ENCODE data around the gene ERP44.
"Not testable (repeated sequence)": the region's sequence is repeated elsewhere in the genome, so short reads cannot be mapped to it uniquely, and the experiment has no call there.

Gene ERP44

DNA sequence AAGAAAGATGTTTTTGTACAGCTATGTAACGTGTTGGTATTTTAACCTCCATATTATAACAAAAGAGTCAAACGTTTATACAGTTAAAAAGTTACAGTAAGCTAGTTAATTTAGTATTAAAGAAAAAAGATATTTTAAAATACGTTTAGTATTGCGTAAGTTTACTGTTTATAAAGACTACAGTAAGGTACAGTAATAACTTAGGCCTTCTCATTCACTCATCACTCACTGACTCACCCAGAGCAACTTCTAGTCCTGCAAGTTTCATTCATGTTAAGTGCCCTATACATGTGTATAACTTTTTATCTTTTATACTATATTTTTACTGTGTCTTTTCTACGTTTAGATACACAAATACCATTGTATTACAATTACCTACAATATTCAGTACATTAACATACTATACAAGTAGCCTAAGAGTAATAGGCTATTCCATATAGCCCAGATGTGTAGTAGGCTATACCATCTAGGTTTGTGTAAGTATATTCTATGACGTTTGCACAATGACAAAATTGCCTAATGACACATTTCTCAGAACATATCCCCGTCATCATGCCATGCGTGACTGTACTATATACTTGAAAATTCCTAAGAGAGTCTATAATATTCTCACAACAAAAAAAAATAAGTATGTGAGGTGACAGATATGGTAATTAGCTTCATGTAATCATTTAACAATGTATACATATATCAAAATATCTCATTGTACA is 33.8 kb downstream of the ERP44 start:
- no peak for DNase-seq

DNA sequence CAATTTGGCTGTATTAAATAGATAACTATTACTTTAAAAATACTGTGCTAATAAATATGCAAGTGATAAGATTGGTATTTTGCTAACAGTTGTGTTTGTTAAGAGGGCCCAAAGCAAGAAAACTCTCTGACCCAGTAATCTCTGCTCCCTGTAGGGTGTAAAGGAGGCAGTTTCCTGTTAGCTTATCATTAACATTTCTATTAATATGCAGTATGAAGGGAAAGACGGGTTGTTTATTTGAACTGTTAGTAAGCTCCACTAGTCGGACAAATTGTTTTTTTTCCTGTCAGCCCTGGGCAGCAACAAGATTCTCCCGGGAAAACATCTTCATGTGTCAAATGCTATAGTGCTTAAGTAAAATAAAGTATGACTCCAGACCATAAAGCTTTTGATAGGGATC is 35.6 kb downstream of the ERP44 start:
- DNase-seq = no peak

DNA sequence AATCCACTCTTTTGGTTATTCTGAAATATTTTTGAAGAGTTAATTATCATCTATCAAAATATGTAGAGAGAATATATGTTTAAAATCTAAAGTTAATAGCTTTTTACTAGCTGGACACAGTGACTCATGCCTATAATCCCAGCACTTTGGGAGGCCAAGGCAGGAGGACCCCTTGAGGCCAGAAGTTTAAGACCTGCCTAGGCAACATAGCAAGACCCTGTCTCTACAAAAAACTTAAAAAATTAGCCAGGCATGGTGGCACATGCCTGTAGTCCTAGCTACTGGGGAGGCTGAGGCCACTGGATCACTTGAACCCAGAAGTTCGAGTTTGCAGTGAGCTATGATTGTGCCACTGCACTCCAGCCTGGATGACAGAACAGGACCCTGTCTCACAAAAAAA is 36.1 kb downstream of the ERP44 start:
- not testable (repeated sequence) for DNase-seq

DNA sequence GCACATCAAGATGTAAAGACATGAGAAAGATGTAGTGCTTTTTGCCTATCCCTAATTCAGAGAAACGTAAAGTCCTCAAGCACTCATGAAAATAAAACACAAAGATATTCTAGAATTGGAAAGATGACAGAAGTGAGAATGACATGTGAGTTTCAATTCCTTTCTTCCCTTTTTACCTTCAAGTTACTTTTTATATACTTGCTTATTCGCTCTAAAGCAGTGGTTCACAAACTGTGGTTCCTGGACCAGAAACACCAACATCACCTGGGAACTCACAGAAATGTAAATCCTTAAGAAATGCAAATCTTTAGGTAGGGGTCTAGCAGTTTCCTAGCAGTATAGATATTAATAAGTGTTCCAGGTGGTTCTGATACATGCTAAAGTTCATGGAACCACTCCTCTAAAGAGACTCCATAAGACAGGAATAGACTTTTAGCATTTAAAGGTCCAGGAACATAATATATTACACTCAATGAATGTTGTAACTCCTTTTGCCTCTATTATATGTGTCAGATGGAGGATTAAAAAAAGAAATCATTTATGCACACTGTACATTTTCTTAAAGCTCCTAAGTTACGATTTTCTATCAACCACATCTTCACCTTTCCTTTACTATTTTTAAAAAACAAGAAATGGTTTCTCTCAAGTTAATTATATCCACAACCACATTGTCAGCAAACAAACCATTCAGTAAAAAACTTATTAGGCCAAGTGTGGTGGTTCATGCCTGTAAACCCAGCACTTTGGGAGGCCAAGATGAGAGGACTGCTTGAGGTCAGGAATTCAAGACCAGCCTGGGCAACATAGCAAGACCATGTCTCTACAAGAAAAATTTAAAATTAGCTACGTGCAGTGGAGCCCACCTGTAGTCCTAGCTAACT is 39.9 kb downstream of the ERP44 start:
- no peak for DNase-seq

DNA sequence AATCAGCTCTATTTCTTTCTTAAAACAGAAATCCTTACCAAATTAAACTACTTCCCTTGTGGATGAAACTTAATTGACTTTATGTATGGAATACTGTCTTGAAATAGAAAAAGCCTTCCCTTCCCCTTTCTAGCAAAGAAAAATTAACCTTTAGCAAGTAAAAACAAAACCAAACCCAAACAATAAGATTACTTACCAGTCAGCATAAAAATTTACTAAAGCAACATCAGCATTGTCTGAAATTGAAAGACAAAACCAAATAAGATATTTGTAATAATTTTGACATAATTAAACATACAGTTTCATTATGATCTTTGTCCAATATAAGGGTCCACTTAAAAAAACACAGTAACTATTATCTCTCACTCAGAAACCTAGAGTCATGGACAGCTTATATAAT is 41.2 kb downstream of the ERP44 start:
- DNase-seq = no peak

DNA sequence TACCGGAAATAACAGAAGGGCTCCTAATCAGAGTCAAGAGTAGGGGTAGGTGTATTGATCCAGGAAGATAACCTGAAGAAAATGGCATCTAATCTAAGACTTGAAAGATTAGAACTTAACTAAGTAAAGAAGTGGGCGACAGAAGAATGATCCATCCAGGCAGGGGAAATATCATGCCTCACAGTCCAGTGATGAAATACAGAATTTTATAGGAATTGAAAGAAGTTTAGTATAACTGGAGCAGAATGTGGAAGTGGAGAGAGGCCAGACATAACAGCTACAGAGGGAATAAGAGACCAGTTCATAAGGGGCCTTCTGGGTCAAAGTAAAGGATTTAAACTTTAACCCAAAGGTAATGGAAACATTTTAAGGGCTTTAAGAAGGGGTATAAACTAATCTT is 42.2 kb downstream of the ERP44 start:
- no peak for DNase-seq

DNA sequence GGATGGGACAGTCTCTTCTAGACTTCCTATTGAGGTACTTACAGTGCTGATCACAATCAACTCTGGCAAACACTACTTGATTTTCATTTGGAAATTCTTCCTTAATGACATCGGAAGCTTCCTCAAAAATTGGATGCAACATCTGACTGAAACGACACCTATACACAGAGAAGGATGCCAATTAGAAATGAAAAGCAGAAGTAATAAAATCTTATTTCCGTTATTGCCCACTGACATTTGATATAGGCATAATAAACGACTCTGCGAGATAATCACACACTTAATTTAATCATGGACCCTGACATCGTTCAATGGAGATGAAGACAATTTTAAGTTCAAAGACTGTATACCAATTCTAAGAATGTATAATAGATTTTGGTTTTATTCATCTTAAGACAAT is 46.4 kb downstream of the ERP44 start:
- no peak for DNase-seq

DNA sequence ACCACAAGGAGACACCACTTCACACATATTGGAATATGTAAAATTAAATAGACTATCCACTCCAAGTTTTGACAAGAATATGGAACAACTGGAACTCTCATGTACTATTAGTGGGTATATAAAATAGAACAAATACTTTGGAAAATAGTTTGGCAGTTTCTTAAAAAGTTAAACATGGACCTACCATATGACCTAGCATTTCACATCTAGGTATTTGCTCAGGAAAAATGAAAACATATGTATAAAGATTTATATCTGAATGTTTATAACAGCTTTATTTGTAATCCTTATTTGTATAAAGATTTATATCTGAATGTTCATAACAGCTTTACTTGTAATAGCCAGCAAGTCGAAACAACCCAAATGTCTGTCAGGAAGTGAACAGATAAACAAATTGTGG is 49.2 kb downstream of the ERP44 start:
- DNase-seq = no peak

DNA sequence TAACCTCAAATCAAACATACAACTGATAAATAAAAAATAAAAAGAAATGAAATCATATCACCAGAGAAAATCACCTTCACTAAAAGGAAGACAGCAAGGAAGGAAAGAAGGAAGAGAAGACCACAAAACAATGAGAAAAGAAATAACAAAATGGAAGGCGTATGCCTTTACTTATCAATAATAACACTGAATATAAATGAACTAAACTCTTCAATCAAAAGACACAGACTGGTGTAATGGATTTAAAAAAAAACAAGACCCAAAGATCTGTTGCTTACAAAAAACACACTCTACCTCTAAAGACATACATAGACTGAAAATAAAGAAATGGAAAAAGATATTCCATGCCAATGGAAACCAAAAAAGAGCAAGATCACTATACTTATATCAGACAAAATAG is 60.3 kb downstream of the ERP44 start:
- DNase-seq = no peak

DNA sequence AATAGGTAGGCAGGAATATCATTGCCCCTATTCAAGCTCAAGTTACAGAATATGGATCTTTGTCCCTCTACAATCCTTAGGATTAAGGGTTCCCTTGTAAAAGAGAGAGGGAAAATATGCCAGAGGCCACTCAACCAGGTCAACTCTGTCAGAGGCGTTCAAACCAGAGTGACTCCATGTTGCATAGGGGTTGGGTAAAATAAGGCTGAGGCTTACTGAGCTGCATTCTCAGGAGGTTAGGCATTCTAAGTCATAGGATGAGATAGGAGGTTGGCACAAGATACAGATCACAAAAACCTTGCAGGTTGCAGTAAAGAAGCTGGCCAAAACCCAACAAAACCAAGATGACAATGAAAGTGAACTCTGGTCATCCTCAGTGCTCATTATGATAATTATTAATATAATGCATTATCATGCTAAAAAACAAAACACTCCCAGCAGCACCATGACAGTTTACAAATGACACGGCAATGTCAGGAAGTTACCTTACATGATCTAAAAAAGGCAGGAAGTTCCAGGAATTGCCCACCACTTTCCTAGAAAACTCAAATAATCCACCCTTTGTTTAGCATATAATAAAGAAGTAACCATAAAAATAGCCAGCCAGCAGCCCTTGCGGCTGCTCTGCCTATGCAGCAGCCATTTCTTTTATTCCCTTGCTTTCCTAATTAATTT is 64.8 kb downstream of the ERP44 start:
- no peak for DNase-seq

DNA sequence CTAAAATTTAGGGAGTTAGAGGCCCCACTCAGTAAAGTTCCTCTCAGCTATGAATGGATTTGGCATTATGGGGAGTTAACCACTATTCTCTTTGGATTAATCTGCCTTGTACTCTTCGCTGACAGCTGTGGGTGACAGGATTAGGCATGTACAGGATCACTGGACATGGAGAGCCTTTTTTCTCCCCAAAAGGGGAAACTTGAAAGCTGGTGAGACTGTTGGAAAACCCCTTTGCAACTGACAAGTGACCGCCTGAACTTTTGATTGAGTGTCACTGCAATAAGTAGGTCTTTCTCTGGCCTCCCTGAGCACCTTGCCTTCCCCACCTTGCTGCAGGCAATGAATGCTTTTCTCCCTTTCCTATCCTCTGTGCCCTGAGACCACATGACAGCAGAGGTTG is 68.3 kb downstream of the ERP44 start:
- no peak for DNase-seq

DNA sequence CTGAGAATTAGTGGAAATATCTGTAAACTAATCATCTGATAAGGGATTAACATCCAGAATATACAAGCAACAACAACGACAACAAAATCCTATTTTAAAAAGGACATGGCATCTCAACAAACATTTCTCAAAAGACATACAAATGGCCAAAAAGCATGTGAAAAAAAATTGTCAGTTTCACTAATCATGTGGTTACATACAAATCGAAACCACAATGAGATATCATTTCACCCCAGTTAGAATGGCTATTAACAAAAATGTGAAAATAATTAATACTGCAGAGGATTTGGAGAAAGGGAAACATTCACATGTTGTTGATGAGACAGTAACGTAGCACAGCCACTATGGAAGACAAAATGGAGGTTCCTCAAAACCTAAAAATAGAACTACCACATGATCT is 69.5 kb downstream of the ERP44 start:
- no peak for DNase-seq

DNA sequence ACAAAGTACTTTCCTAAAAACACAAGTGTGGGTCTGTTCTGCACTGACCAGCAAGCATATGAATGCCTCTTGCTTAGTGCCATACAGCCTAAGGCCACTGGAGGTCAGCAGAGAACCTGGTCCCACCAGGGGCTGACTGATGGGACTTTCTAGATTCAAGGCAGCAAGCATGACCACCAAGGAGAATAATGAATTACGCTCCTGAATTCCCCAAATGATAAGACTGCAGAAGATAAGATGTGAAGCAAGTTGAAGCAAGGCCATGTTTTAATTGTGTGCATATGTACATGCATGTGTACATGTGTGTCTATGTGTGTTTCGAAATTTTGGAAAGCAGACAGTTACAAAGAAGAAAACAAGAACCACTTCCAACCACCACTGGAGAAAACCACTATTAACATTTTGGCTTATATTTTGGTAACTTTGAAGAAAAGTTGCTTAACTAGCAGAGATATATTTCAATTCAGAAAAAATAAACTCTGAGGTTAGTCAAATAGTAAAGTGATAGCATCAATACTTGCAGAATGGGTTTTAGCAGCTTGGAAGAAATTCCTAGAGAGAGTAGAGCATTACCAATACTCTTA is 70.5 kb downstream of the ERP44 start:
- peak; percentile 69 for DNase-seq

DNA sequence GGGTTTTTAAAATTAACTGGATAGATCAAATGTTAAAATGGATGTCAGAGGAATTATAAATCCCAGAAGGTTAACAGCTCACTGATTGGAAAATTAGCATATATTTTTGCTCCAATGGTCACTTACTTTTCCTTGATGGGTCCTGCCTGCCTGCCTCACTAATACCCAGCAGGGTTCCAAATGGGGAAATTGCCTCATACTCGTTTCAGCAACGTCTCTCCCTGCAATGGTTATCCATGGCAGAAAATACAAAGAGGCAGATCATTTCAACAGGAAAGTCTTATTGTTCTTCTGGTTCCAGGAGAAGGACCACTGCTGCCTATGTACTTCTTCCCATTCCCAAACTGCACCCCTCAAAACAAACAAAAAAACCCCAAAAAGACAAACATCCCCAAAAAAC is 71.3 kb downstream of the ERP44 start:
- no peak for DNase-seq

DNA sequence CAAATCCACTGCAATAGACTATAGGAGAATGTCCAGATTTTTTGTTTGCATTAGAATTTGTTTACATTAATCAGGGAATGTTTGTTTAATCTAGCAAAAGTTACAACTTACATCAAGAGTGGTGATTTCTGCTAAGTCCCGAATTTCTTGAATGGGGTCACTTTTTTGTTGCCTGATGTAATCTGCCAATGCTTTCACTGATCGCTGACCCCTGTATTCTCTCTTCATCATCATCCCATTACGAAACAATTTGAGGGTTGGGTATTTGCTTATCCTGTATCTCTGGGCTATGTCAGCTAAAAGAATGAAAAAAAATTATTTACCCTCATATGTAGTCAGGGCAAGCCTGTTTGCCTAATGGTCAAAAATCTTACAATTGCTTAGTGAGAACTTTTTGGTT is 76.9 kb downstream of the ERP44 start:
- DNase-seq = no peak

DNA sequence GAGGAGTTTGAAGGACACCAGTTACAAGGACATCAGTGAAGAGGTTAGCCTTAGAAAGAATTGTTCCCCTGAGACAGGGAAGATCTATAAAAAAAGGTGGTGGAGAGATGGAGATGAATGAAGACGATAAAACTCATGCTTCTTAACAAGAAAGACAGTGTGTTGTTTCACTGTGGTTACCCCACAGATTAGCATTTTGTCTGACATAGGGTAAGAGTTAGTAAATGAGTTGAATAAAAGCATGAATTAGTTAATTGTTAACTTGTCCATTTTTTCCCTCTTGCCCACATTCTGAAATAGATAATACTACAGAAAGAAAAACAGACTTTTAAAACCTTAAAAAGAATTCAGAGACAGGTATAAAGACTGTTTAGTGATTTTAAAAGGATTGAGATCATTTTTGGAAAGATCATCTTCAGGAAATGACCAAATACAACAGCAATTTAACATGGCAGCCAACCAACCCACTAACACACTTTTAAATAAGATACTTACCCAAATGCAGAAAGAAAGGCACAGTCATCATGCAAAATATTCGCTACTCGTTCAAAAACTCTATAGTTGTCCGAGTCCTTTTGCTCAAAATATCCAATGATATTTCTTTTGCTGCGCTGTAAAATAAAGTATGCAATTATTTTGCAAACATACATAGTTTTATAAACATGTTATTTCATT is 78.5 kb downstream of the ERP44 start:
- no peak for DNase-seq

DNA sequence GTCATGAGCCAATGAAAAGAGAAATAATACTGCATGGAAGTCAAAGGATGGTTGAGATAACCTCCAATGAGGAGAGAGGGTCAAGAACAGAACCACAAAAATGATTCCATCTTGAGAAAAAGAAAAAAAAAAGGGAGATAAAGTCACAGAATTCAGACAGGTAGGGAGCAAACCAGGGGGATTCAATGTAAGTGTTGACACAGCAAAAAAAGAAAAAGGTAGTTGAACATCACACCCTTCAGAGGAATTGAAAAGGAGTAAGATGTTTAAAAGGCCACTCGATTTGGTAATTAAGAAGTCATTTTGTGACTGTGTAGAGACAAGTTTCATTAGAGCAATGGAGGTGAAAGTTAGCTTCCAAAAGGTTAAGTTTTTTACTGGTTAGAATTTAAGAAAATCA is 79.3 kb downstream of the ERP44 start:
- no peak for DNase-seq

DNA sequence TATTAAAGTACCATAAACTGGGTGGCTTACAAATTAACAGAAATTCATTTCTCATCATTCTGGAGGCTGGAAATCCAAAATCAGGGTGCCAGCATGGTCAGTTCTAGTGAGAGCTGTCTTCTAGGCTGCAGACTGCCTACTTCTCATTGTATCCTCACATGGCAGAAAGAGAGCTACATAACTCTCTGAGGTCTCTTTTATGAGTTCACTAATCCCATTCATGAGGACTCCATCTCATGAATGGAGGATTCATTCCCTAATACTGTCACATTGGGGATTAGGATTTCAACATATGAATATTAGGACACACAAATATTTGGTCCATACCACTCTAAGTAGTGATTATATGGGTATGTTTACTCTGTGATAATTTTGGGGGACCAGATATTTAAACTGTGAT is 84.0 kb downstream of the ERP44 start:
- no peak for DNase-seq

DNA sequence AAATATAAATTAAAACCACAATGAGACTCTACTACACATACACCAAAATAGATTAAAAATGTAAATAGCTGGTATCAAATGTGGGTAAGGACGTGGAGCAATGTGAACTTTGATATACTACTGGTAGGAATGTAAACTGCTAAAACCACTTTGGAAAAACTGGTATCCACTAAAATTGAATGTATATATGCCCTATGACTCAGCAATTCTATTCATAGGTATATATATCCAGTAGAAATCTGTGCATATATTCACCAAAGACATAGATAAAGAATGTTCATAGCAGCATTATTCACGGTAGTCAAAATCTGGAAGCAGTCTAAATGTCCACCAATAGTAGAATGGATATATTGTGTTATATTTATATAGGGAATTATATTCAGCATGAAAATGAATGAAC is 85.2 kb downstream of the ERP44 start:
- no peak for DNase-seq

DNA sequence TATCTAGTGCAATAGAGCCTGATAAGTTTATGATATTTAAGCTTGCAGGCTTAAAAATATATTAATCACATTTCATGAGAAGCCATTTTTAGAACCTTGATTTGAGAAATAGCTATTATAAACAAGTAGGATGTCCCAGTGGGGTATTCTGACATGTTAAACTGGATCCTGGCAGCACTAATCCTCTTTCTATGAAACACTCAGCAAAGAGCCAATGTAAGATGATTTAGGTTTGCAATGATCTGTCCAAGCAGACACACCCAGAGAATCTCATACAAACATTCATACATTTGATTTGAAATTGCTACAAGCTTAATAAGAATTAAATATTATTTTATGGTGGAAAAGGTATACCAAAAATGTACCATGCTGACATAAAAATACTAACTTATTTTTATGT is 86.5 kb downstream of the ERP44 start:
- DNase-seq = no peak

DNA sequence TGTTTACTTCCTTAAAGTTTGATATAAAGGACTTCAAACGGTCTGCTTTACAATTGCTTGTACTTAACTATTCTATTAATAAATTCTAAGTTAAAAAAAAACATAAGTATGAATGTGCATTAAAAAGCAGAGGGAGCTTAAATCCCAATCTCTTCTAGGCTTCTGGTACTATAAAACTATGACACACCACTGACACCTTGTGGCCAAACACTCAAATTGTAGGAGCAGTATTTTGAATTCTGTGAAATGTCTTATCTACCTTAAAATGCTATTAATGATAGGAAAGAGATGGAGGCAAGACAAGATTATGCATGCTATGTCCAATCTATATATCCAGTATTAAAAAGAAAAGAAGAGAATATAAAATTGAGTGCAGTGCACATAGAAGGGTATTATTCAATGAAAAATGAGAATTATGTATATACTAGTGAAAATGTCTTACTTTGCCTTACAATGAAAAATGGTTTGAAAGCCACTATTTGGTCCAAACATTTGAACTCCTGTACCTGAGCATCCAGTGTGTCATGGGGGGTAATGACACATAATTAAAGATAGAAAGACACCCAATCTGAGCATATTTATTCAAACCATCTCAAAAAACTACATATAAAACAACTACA is 87.6 kb downstream of the ERP44 start:
- DNase-seq = peak; percentile 35

DNA sequence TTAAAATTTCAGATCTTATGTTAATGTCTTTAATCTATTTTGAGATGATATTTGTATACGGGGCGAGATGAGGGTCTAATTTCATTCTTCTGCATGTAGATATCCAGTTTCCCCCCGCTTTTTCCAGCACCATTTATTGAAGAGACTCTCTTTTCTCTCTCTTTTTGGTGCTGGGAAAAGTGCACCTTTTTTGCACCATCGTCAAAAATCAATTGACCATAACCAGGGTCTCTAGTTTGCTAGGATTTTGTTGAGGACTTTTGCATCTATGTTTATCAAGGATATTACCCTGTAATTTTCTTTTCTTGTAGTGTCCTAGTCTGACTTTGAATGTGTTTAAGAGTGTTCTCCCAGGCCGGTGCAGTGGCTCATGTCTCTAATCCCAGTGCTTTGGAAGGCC is 99.0 kb downstream of the ERP44 start:
- DNase-seq = no peak

DNA sequence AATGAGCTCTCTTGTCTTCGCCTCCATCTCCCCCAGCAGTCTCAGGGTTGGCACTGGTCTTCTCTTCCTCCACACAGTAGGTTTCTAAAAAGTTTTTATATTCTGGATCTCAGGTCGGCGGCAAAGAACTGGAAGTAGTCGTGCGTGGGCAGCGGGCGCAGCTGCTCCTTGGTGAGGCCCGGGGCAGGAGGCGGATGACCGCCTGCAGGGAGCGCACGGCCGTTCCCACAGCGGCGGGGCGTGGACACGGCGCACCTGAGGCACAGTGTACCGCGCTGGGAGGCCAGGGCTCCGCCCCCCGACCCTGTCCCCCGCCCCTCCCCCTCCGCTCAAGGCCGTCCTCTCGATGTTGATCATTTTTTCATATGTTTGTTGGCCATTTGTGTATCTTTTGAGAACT is 99.9 kb downstream of the ERP44 start:
- no peak for DNase-seq

Measured in activated CD8-positive, alpha-beta memory T cell treated with anti-CD3 and anti-CD28 coated beads, Interleukin-2, amount 50 U/mL, for 4 hours (primary cell).